Esophagus squamous epithelium (tissue), 5 donors: ENCODE data around the gene PLEKHG3. TPM values are rescaled to one million over a fixed set of nuclear protein-coding genes. Genes with fewer than 3 reads are reported as not detected.
A peak's percentile ranks its signal among the peaks of the same experiment; 100 is the strongest.

Experiments
- DNase-seq: peaks from one replicate; lab custom pipeline; 2025; lab: John Stamatoyannopoulos, UW
- H3K27ac ChIP-seq, 4 donors: fragments of 200-600 bp; sonication (generic); one replicate each; pipeline ENCODE4 v1.5.1; 2016 to 2019; ENCODE audit warnings: mild to moderate bottlenecking in 1 of 4
- H3K27me3 ChIP-seq, 4 donors: fragments of 200-600 bp; sonication (generic); 1 replicate in 3 of 4; 2 replicates in 1 of 4; pipeline versions ENCODE4 v1.5.1 to v1.6.0; 2017 to 2021; ENCODE audit warnings: antibody characterized with exemption in 1 of 4
- H3K36me3 ChIP-seq, 3 donors: fragments of 200-600 bp; sonication (generic); one replicate each; pipeline ENCODE4 v1.5.1; 2016 to 2019
- H3K4me1 ChIP-seq, 3 donors: fragments of 200-600 bp; sonication (generic); one replicate each; pipeline ENCODE4 v1.5.1; 2017 to 2019
- H3K4me3 ChIP-seq, 4 donors: fragments of 200-600 bp; sonication (generic); 1 replicate in 3 of 4; 2 replicates in 1 of 4; pipeline ENCODE4 v1.5.1; 2016 to 2019; ENCODE audit warnings: mild to moderate bottlenecking in 2 of 4, moderate library complexity in 1 of 4
- H3K9me3 ChIP-seq, 3 donors: fragments of 200-600 bp; sonication (generic); one replicate each; pipeline ENCODE4 v1.5.1; 2016 to 2019
- CTCF ChIP-seq, 6 experiments: fragments of 450-650 bp in 4 of 6; fragments of 200-600 bp in 2 of 6; sonication (generic) in 2 of 6; IDR thresholded peaks; one replicate each; pipeline ENCODE4 v1.5.1; 2016 to 2019; ENCODE audit warnings: antibody characterized with exemption in 6 of 6, mild to moderate bottlenecking in 4 of 6, moderate library complexity in 4 of 6
- POLR2A ChIP-seq, 4 donors: fragments of 450-650 bp; IDR thresholded peaks; one replicate each; pipeline ENCODE4 v1.6.1; 2017; ENCODE audit warnings: antibody characterized with exemption in 4 of 4, mild to moderate bottlenecking in 4 of 4, moderate library complexity in 3 of 4
- WGBS, 2 donors: methylation state at CpG; one replicate each; pipeline ENCODE4 v1.1.5; 2018; 5-methylcytosine and 5-hydroxymethylcytosine counted together
- intact Hi-C: fragments of 100-400 bp; cut with DNase I; formaldehyde crosslinking; loops from one replicate; pipeline ENCODE4 v1.15.0; 2022
- total RNA-seq, 4 donors: library from RNA; depleted of rRNA; stranded (reverse); fragments of >200 nt; gene quantifications; one replicate each; pipeline ENCODE4 v1.1.0, GENCODE V29; 2016
- donor health status: DM: yes; HTN: yes; CAD: no.

Gene PLEKHG3
- total RNA-seq, 4 donors from 2014 or later: 44.6 to 87.8 (median 60.8) TPM

DNA sequence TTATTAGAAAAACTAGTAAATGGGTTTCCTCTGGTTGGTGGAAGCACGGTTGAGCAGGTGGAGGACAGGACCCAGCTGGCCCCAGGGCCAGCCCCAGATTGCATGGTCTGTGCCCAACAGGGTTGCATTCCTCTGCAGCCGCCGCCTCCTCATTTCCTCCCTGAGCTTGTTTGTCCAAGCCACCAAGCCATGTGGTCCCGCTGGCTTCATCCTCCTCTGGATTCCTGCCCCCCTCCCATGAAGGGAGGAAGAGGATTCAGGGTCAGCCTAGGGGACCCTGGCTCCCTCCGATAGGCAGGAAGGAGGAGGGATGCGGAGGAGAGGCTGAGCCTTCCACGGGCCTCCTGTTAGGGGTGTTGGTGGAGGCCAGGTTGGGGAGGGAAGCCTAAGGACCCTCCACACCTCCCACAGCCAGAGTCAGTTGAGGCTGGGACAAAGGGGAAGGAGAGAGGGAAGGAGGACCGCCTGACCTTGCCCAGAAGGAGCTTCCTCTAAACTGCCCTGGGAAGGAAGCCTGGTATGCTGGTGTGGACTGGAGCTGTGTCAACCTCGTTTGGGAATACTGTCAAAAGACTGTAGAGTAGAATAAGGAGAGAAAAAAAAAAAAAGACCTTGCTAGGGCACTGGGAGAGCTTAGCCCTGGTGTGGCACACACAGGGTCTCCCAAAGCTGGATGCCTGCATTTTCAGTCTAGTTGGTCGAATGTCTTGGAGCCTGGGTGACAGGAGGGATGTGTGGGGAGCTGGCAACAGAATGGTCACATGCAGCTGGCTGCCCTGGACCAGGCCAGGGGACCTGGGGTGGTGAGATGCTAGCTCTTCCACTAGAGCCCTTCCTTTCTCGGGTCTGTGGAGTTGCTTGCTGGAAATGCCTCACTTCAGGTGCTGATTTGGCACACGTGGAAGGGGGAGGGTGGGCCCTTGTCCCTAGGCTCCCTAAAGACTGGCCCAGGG lies 42.4 kb downstream of the PLEKHG3 start:
- intact Hi-C loops: no loop called here
- H3K9me3 ChIP-seq: no peaks in the 10 kb centered on the region
- H3K36me3 ChIP-seq: peaks cover 35 to 90% (median 44%) of the 10 kb centered on the region in 3 donors
- peaks cover 5 to 21% (median 10%) of the 10 kb centered on the region in 3 donors for H3K4me1 ChIP-seq
- no peak overlapping the region for H3K4me3 ChIP-seq
- DNase-seq: no peak
- H3K27me3 ChIP-seq: no peaks in the 10 kb centered on the region
- 49 to 52% methylated on average over 3 to 9 of the region's 12 CpGs for WGBS, 2 donors
- peak overlapping the region in 3 of 4 donors; percentile 22 to 58 (median 42) for H3K27ac ChIP-seq
- TF ChIP-seq CTCF (IDR thresholded peaks at IDR 0.05) (no peak), POLR2A (IDR thresholded peaks at IDR 0.05) (no peak)

DNA sequence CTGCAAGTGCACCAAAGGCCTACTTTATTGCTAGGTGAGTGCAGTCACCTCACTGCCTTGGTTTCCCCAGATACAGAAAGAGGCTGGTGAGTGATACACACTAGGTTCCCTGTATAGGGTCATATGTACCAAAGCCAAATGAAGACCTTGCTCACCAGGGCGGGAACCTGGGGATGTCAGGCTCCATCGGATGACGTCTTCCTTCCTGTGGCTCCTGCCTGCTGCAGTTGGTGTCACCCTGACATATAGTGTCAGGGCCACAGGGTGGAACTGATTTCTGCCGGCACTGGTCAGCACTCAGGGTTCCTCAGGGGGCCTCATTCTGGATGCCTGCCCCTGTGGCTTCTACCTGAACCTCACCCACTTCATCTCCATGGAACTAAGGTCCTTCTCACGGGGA lies 43.1 kb downstream of the PLEKHG3 start:
- Histone ChIP-seq H3K4me3 (no peak overlapping the region), H3K27ac (peak overlapping the region in 1 of 4 donors; percentile 42), H3K27me3 (no peaks in the 10 kb centered on the region), H3K4me1 (peaks cover 5 to 21% (median 10%) of the 10 kb centered on the region in 3 donors), H3K9me3 (no peaks in the 10 kb centered on the region), H3K36me3 (peaks cover 27 to 83% (median 37%) of the 10 kb centered on the region in 3 donors)
- DNase-seq: no peak
- no peak for TF ChIP-seq POLR2A (IDR thresholded peaks at IDR 0.05)
- no peak for TF ChIP-seq CTCF (IDR thresholded peaks at IDR 0.05)
- intact Hi-C loops: no loop called here
- WGBS, 2 donors: no CpG with 5 or more reads among the region's 5 CpGs

- no peak for DNase-seq
- Histone ChIP-seq H3K4me3 (no peak overlapping the region), H3K36me3 (peaks cover 15 to 71% (median 25%) of the 10 kb centered on the region in 3 donors), H3K4me1 (peaks cover 5 to 21% (median 10%) of the 10 kb centered on the region in 3 donors), H3K27ac (no peak overlapping the region), H3K9me3 (no peaks in the 10 kb centered on the region), H3K27me3 (peaks cover 0 to 2% (median 0%) of the 10 kb centered on the region in 4 donors)
- TF ChIP-seq POLR2A (IDR thresholded peaks at IDR 0.05) (no peak), CTCF (IDR thresholded peaks at IDR 0.05) (no peak)
- 73 to 90% methylated on average over 3 to 4 of the region's 6 CpGs for WGBS, 2 donors
- intact Hi-C loops: no loop called here
Measured at GRCh38 chr14:64748521-64748920, 44.3 kb downstream of the PLEKHG3 start.

- H3K36me3 ChIP-seq: peaks cover 11 to 65% (median 18%) of the 10 kb centered on the region in 3 donors
- 92 to 97% methylated on average over 7 of the region's 51 CpGs for WGBS, 2 donors
Measured at GRCh38 chr14:64748995-64749714, 44.9 kb downstream of the PLEKHG3 start.

More at GRCh38 chr14:64748995-64749714, 44.9 kb downstream of the PLEKHG3 start:
- intact Hi-C loops: no loop called here
- H3K27ac ChIP-seq: no peak overlapping the region
- TF ChIP-seq POLR2A (IDR thresholded peaks at IDR 0.05): no peak
- no peak for TF ChIP-seq CTCF (IDR thresholded peaks at IDR 0.05)
- H3K4me3 ChIP-seq: no peak overlapping the region
- peaks cover 5 to 21% (median 10%) of the 10 kb centered on the region in 3 donors for H3K4me1 ChIP-seq
- H3K27me3 ChIP-seq: peaks cover 0 to 2% (median 0%) of the 10 kb centered on the region in 4 donors
- no peak for DNase-seq
- no peaks in the 10 kb centered on the region for H3K9me3 ChIP-seq
